Activated T-cell treated with anti-CD3 and anti-CD28 coated beads for 1 hour (primary cell): ENCODE data around the gene LIPG.
"Not testable (repeated sequence)": the region's sequence is repeated elsewhere in the genome, so short reads cannot be mapped to it uniquely, and the experiment has no call there.

Source experiments
- DNase-seq: peaks from one replicate; pipeline ENCODE4 v3.0.0-alpha.2; 2020; ENCODE audit warnings: low read depth

The LIPG gene

DNA sequence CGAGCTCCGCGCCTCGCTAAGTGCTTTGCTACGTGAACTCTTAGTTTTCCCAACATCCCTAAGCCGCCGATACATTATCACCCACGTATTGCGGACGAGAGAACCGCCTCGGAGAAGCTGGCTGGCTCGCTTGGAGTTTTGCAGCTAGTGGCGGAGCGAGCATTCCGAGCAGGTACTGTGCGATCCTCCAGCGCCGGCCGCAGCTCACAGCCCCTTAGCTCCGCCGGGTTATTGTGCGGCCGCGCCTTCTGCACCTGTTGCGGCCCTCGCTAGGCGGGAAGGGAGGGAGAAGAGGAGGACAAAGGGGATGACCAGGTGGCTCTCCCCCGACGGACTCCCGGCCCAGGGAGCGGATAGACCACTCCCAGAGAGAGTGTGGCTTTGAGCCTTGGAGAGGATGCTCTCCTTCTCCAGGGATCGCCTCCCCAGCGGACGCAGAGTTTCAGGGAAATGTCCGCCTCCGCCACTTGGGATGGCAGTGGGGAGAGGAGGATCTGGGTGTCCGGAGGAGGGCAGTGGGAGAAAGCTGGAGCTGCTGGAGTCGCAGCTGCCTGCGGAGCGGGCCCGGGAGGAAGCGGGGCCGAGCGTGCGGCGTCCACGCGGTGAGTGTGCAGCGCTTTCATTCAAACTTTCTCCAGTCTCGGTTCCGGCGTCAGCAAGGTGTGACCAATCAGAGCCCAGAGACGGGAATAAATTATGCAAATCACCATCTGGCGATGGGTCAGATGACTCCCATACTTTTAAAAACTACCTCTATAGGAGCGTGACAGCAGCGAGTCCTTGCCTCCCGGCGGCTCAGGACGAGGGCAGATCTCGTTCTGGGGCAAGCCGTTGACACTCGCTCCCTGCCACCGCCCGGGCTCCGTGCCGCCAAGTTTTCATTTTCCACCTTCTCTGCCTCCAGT is at the start of gene LIPG:
TSS of gene LIPG (plus strand) at position 769 of the 905 bp plus-strand sequence. CDS start 252 bp downstream, outside the sequence.
- no peak for DNase-seq

DNA sequence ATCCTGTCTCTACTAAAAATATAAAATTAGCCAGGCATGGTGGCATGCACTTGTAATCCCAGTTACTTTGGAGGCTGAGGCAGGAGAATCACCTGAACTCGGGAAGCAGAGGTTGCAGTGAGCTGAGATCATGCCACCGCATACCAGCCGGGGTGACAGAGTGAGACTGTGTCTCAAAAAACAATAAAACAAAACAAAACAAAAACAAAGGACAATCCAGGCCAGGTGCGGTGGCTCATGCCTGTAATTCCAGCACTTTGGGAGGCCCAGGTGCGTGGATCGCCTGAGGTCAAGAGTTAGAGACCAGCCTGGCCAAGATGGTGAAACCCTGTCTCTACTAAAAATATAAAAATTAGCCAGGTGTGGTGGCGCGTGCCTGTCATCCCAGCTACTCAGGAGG is 49.0 kb upstream of the LIPG start:
- not testable (repeated sequence) for DNase-seq

DNA sequence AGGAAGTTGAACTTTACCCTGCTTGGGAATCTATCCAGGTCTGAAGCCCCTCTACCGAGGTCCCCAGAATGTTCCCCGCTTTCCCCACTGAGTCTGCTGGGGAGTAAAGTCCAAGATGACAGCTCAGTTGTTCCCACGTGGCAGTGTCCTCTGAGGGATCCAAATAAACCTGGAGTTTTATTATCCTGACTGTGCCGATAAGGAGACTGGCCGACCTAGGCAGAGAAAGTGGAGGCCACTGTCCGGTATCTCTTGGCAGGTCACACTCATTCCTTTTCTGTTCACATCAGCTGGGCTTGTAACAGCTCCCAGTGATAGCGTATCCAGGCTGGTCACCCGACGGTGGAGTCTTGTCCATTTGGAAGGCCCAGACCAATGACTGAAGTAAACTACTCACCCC is 47.3 kb upstream of the LIPG start:
- DNase-seq = no peak

DNA sequence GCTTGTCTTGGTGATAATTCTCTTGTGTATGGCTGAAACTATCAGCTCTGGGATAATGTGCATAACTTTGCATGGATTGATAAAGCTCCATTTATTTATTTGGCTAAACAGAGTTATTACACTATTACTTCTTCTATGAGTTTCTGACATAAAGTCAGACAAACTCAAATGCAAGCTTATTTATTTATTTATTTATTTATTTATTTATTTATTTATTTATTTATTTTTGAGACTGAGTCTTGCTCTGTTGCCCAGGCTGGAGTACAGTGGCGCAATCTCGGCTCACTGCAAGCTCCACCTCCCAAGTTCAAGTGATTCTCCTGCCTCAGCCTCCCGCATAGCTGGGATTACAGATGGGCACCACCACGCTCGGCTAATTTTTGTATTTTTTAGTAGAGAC is 46.9 kb upstream of the LIPG start:
- DNase-seq = not testable (repeated sequence)

DNA sequence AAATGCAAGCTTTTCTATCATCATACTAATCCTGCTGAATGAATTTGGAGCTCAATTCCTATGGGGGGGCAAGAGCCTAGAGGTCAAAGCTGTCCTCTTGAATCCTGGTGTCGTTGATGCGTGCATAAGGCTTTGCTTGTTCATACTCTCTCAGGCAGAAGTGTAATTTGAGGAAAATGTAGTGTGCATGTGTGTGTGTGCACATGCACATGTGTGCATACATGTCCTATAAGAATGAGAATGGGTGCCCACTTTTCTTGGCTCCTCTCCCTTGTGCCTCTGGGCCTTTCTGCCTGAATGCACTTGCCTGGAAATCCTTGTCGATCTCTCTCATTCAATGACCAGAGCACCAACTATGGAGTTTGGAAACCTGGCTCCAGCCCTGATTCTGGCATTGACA is 46.3 kb upstream of the LIPG start:
- DNase-seq = no peak

DNA sequence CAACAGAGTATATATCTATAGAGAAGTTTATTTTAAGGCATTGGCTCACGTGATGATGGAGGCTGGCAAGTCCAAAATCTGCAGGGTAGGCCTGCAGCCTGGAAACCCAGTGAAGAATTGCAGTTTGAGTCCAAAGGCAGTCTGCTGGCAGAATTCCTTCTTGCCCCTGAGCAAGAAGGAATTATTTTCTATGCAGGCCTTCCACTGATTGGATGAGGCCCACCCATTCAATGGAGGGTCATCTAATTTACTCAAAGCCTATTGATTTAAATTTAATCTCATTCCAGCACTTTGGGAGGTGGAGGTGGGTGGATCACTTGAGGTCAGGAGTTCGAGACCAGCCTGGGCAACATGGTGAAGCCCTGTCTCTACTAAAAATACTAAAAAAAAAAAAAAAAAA is 44.4 kb upstream of the LIPG start:
- DNase-seq = no peak

DNA sequence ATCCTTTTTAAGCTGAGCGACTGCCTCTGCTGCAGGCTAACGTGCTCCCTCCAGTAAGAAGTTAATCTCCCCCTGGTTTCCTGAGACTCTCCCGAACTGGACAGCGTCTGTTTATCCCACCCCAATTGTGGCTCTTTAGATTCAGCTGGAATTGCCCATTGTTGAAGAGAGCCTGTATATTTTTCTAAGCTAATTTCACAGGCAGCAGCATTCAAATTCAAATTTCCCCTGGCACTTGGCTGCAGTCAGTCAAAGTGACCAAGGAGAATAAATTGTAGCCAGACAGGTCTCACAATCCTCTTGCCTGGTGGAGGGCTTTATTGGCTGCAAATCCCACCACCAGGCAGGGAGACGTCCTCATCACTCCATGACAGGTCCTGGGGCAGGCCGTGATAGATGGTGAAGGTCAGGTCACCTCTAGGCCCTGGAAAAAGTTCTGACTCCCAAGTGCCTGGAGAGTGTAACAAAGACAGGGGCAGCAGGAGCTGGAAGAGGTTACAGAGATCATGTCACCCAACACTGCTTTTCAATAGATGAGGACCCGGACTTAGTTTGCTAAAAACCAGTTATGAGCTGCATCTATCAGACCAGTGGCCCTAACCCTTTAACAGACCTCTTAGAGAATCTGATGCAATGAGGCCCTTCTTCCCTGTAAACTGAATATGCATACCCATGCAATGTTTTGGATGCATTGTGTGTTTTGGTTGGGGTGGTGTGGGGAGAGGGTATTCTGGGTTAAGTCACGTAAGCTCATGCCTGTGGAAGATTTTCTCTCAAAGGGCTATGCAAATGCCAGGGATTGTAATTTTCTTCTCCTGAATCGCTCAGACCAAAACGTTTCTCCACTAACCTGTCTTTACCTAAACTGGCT is 42.5 kb upstream of the LIPG start:
- no peak for DNase-seq

DNA sequence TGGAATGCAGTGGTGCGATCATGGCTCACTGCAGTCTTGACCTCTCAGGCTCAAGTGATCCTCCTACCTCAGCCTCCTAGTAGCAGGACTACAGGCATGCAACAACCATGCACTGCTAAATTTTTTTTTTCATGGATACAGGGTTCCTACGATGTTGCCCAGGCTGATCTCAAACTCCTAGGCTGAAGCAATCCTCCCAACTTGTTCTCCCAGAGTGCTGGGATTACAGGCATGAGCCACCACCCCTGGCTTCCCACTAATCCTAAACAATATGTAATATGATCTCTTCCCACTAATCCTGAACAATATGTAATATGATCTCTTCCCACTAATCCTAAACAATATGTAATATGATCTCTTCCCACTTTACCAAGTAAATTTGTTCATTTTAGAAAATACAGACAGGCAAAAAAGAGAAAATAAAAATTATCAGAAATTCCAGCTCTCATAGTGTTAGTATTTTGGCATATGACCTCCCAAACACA is 41.2 kb upstream of the LIPG start:
- no peak for DNase-seq

DNA sequence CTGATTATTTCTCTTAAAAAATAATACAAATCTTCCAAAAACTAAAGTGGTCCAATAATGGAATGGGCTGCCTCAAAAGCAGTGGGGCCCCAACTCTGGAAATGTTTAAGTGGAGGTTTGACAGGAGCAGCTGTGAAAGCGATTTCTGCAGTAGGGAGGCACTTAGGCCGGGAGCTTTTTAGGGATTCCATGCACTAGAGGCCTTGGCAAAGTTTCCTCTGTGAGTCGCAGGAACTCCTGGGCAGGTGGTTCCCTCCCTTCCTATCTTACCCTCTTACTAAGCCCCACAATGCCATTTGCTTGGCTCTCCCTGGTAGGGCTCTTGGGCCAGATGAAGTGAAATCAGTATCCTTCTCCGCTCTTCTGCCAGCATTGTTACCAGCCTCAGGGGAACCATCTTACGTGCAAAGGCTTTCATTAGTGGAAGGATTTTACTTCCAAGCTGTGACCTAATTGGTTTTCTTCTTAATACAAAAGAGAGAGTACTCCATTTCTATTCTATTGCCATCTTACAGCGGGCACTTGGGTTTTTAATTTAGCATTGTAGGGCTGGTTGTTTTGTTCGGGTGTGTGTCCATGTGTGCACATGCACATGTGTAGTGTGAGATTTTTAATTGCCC is 40.5 kb upstream of the LIPG start:
- DNase-seq = no peak

DNA sequence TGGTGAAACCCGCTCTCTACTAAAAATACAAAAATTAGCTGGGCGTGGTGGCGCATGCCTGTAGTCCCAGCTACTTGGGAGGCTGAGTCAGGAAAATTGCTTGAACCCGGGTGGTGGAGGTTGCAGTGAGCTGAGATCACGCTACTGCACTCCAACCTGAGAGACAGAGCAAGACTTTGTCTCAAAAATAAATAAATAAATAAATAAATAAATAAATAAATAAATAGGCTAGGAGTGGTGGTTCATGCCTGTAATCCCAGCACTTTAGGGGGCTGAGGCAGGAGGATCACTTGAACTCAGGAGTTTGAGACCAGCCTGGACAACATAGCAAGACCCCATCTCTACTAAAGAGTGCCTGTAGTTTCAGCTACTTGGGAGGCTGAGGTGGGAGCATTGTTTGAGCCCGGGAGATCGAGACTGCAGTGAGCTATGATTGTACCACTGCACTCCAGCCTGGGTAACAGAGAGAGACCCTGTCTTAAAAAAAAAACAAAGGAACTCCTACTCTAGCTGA is 38.2 kb upstream of the LIPG start:
- not testable (repeated sequence) for DNase-seq

DNA sequence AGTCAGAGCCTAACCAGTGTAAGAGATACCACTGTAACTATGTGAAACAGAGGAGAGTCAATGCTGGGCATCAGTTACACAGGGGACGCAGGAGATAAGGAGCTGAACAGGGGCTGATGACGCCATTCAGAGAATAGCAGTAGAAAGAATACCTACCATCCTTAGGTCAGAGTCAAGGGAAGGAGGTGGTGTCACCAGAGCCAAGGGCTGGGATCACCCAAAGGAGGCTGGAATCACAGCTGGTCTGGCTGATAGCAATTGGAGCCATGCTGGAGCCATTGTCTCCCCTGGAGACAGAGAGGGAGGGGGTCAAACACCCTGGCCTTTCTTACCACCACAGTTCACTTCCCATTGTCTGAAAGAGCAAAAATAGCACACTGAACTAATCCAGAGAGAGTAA is 37.5 kb upstream of the LIPG start:
- no peak for DNase-seq

DNA sequence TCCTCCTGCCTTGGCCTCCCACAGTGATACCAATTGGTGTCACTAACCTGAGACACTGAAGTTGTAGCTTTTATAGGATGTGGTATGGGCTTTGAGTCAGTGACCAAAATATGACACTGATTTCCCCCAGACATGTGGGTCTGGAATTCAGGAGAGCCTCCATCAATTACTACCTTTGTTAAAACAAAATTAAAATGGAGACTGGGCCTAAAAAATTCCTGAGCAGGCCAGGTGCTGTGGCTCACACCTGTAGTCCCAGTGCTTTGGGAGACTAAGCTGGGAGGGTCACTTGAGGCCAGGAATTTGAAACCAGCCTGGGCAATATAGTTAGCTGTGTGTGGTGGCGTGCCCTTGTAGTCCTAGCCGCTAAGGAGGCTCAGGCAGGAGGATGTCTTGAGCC is 36.9 kb upstream of the LIPG start:
- DNase-seq = no peak

DNA sequence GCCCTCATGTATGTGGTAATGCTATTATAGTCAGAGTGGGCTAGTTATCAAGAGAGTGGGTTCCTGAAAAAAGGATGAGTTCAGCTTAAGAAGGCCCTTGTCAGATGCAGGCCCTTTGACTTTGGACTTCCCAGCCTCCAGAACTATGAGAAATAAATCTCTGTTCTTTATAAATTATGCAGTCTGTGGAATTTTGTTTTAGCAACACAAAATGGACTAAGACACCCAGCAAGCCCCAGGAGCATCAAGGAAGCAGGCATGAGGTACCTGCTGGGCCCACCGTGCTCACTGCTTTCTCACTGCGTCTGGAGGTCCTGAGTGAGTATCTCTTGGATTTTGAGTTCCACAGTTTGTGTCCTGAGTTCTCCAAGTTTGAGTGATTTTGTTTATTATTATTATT is 35.9 kb upstream of the LIPG start:
- DNase-seq = no peak

DNA sequence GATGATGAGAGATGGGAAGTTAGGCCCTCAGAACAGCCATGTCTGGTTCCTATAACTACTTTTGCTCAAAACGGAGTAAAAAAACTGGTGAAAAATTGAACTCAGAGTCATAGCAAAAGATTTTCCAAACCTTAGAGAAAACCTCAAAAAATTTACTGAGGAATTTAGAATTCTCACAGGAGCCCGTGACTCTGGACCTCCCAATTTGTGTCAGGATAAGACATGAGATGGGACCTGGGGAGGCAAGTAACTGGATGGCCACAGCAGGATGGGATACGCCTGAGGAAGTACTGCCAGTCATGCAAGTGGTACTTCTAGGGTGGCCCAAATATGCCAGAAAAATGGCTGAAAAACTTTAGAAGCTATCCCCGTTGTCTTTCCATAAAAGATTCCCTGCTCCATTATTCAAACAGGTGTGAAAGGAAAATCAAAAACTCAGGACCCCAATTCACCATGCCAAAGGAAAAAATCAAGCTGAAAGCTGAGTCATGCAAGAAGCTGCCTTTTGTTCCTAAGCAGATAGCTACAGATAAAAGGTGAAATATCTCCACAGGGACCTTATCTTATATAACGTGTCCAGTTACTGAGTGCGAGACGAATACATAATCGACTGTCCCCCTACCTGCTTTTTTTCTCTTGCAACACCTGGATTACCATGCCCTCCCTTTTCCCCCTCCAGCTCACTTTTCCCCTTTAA is 34.1 kb upstream of the LIPG start:
- DNase-seq = no peak

DNA sequence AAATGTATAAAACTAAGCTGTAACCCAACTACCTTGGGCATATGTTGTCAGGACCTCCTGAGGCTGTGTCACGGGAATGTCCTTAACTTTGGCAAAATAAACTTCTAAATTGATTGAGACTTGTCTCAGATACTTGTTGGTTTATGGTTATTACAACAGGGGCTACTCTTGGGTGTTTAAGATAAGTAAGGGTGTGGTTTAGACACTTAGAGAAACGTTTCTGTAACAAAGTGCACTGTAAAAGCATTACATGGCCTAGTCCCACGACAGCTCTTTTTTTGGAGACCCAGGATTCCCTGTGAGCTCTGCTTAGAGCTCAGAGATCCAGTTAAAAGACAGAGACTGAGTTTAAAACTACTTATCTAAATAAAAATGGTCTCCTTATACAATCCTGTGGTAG is 32.3 kb upstream of the LIPG start:
- no peak for DNase-seq

DNA sequence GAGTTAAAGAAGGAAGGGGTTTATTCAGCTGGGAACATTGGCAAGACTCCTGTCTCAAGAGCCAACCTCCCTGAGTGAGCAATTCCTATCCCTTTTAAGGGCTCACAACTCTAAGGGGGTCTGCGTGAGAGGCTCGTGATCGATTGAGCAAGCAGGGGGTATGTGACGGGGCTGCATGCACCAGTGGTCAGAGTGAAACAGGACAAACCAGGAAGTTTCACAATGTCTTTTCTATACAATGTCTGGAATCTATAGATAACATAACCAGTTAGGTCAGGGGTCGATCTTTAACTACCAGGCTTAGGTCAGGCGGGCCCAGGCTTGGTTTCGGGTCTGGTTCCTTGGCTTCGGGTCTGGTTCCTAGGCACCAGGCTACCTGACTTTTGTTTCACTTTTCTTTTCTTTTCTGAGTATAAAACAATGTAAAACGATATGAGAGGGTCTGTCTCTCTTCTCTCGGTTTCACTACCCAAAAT is 30.1 kb upstream of the LIPG start:
- DNase-seq = no peak

DNA sequence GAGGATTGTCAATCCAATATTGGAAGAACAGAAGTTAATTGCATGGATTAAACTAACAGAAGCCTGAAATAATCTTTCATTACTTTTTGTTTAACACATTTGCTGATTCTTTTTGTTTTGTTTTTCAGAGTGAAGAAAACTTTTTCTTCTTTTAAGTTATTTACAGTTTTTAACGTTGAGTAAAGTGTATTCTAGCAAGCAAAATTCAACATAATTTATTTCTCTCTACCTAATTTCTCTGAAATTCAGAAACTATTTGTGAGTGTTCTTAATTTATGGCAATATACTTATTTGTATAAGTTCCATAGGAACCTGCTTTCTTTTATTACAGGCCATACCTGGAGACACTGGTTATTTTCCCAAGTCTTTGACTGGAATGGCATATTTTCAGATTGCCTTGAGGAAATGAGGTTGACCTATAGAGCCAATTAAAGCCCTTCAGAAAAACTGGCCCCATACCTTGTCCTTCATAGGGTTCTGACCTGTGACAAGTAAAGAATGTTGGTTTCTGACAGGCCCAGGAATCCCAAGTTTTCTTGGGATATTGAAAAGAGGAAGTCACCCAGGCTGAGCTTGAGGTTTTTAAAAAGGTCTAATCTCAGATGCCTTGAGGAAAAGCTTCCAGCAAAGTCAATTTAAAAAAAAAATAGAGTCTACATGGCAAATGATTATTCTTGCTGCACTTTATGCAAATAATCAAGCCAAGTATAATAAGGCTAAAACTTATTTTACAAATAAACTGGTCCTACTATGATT is 26.8 kb upstream of the LIPG start:
- no peak for DNase-seq

DNA sequence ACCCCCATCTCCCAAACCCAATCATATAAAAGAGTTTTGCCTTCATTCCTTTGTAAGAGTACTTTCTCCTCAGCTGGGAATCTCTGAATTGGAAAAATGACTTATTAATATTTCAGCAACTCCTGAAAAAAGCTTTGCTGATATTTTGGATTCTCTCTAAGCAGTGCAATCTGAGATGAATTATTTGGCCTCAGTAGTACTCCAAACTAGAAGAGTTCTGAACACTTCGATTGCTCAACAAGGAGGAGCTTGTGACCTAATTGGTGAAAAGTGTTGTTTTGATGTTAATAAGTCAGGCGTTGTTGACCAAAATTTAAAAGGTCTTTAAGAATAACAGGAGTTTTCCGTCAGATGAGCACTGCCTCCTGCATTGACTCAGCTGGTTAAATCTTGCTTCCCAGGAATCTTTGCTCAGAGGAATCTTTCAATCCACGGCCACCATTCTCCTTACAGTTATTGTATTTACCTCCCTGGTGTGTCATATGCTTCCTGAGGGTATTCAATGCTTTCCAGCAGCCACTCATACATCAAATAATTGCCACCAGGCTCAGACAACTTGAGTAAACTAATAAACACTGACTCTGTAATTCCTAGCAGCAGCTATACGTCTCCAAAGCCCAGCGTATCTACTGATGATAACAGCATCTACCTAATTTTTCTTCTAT is 24.5 kb upstream of the LIPG start:
- DNase-seq = no peak

DNA sequence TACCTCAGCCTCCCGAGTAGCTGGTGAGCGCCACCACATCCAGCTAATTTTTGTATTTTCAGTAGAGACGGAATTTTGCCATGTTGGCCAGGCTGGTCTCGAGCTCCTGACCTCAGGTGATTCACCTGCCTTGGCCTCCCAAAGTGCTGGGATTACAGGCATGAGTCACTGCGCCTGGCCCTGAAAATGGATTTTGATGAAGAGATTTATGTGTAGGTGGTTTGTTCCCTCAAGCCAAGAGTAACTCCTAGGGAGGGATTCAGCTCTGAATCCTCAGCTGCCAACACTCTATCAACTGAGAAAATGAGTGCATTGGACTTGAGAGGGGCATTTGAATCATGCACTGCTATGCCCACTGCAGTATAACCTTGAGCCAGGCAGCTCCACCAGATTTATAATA is 17.5 kb upstream of the LIPG start:
- DNase-seq = no peak

DNA sequence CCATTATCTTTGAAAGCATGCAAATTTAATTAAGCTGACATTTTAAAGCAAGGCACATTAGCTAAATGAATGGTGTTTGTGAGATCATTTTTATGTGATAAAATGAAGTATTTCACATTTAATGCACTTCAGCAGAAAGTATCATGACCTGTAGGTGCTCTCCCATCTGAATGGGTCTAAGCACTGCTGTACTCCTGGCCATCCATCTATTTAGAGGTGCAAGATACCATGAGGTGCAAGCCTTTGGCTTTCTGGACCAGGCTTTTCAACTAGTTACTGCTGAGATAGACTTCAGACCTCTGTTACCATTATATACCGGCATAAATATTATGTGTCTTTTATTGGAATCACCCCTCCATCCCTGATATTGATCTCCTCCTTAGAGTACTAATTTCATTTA is 15.6 kb upstream of the LIPG start:
- no peak for DNase-seq
